Measurements from ENCODE around the gene ADARB2.
"Not testable (repeated sequence)": the region's sequence is repeated elsewhere in the genome, so short reads cannot be mapped to it uniquely, and the experiment has no call there.

The ADARB2 gene

DNA sequence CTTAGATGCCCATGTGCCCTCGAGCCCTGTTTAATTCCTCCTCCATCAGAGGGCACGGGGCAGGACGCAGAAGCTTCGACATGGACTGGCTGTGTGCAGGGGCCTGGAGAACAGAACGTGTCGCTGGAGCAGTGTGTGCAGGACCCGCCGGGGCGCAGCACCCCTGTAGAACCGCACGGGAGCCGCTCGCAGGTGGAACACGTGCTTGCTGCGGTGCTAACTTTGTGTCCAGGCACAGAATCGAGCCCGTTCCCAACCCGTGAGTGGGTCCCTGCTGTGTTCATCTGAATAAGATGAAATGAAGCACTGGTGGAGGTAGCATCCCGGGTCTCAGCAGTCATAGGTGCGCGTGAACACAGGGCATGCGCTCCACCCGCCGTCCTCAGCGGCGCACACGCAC is 564.2 kb downstream of the ADARB2 start:
- DNase-seq = no peak

DNA sequence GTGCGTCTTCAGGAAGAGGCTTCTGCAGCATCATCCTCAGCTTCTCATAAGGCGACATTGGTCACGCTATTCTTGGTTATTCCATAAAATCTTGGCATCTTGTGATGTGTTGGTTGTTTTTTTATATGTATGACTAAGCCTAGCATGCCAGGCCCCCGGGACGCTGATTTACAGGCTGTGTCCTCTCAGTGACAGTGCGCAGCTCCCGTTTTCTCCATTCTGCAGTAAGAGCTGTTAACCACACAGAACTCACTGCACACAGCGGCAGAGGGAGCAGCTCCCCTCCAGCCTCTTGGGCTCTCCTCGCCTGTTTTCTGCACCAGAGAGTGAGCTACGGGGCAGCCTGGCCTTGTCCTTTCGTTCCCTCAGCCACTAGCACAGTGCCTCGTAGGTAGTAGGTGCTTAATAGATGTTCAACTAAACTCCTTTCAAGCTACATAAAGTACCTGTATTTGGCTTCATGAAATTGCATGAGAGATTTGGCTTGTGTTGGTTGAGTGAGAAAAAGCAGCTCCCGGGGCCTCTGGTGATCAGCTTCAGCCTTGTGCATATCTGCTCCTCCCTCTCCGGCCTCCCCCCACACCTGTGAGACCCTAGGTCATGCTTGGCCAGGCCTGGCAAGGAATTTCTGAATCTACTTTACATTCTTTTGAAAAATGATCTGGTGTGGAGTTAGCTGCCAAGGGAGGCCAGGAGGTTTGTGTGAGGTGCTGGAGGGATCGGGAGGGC is 564.9 kb downstream of the ADARB2 start:
- DNase-seq = no peak

DNA sequence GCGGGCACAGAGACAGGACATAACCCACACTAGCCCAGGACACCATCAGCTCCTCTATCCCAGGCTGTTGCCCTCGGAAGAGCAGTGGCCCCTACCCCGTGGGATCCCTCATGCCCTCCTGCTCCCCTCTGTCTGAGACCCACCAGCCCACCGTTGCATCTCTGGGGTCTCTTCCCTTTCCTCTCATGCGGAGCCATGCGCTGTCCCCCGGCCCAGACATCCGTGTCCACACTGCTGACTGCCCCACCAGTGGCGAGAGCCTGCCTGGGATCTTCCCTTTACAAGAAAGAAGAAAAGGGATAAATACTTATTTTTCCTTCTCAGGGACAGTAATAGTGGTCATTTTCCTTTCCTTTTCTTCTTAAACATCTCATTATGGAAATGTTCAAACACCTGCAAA is 565.7 kb downstream of the ADARB2 start:
- DNase-seq = no peak

DNA sequence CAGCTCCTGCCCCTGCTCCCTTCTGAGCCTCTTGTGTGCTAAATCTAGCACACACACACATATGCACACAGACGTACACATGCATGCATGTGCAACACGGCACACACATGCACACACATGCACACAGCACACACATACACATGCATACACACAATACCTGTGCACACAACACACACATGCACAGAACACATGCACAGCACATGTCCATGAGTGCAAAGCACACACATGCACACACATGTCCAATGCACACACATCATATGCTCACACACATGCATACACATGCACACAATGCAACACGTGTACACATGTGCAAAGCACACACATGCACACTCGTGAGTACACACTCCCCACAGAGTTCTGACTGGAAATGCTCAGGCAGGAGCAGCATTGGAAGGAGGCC is 566.1 kb downstream of the ADARB2 start:
- no peak for DNase-seq

DNA sequence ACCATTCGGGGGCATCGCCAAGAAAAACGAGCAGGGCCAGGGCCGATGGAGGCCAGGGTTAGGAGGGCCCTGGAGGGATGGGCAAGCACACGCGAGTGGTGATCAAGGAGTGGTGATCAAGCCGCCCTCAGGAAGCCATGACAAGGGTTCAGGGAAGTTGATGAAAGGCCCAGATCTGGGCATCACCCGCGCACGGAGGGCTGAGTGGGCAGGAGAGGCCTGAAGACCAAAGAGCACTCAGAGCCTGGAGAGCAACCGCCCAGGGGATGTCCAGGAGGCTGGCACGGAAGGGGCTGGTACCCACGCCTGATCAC is 566.5 kb downstream of the ADARB2 start:
- DNase-seq = no peak

DNA sequence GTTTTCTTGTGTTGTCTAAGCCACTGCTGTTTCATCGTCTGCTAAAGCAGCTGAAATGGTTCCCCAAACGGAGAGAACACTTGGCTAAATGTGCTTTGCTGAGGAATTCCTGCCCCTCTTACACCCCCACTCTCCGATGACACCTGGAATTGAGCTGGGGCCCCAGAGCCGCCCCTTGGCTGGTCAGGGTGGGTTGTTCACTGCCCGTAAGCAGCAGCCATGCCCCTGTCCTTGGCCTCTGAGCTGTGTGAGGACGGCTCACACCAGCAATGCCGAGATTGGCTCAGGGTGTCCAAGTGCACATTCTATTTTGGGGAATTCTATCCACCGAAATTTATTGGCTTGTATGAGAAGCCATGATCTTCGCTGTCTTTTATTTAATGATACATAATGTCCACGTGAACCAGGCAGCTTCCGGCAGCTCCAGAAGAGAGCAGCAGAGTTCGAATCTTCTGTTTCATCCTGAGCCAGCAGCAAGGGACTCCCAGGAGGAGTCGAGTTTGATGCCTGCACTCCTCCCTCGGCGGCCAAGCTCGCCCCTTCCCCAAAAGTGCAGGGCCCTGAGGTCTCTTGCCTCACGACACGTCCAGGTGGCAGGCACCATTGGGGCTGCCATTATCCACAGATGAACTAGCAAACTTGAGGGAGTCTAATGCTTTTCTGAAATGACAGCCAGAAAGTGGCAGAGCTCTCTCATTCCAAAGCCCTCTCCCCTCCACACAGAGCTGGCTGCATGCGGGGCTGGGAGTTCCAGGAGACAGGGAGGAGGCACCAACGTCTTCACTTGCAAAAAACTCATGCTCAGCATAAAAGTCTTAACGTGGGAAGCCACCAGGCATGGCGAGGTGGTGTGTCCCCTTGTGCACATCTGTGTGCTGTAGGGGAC is 567.1 kb downstream of the ADARB2 start:
- no peak for DNase-seq

DNA sequence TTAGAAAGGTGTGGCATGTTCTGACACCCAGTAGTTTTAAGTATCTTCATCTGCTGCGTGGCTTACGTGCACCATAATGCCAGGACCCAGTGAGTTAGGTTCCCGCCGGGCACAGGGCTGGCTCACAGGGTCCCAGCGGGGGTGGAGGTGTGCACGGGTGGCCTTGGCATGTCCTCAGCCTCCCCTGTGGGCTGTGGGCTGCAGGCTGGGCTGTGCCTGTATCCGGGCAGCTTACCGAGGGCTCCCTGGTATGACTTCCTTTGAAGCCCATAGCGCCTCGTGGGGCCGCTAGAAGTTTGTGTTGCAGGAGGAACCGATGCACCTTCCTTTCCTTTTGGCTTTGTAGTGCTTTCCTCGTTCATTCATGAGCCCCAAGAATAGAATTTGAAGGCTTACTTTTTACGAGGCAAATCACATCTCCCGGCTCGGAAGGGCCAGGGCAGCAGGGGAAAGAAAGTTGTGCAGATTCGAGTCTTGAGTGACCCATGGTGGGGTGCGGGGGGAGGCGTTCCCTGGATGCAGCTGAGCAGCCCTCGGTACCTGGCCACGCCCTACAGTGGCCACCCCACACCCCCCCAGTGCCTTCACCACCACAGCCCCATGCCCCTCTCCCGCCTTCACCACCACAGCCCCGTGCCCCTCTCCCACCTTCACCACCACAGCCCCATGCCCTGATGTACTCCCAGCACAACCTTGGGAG is 568.0 kb downstream of the ADARB2 start:
- DNase-seq = no peak

DNA sequence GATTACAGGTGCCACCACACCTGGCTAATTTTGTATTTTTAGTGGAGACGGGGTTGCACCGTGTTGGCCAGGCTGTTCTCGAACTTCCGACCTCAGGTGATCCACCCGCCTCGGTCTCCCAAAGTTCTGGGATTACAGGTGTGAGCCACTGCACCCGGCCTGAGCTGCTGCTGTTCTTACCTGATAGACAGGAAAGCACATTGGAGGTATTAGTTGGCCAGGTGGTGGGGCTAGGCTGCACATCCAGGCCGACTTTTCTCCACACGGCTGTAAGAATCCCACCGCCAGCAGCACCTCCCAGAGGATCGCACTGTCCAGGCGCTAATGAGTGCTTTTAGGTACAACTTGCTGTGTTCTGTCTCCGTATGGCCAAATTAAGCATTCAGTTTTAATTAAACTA is 568.6 kb downstream of the ADARB2 start:
- no peak for DNase-seq

DNA sequence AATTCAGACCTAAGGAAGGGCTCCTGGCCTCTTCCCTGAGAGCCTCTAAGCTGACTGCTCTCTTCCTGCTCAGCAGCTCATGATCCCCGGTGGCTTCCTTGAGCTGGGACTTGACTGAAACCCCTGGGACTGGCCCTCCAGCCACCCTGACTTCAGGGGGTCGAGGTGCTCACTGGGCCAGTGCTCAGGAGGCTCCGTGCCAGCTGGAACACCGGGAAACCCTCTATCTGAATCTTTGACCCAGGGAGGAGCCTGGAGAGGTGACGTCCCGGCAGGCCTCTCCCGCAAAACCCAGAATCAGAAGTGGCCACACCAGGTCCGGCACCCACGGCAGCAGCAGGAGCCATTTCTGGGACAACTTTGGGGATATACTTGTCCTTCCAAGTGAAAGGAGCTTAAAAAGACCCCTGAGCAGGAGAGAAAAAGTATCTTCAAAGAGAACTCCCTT is 570.5 kb downstream of the ADARB2 start:
- DNase-seq = no peak

DNA sequence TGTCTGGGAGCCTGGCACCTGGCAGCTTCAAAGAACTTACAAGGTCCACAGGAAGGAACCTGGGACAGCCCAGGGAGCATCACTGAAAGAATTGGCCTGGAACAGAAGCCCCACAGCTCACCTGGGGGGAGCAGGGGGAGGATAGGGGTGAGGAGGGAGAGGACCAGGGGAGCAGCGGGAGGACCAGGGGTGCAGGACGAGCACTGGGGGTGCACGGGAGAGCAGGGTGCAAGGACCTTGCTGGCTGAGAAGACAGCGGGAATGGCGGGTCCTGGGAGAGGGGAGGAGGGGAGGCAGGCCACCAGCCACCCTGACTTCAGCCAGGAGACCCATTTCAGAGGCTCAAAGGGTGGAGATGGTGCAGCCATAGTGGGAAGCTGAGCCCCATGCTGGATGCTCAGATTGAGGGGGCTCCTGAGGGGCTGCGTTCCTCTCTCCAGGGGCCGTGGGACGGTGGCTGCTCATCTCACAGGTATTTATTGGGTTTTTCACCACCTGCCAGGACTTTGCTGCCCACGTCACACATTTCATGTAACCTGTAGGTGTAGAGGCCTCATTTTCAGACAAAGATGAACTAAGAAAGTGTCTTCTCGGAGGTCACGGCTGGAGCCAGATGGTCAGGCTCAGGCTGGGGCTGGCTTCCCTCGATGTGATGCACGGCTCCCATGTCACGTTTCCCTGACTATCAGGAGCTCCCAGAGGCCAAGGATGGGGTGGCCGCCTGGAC is 571.1 kb downstream of the ADARB2 start:
- no peak for DNase-seq

DNA sequence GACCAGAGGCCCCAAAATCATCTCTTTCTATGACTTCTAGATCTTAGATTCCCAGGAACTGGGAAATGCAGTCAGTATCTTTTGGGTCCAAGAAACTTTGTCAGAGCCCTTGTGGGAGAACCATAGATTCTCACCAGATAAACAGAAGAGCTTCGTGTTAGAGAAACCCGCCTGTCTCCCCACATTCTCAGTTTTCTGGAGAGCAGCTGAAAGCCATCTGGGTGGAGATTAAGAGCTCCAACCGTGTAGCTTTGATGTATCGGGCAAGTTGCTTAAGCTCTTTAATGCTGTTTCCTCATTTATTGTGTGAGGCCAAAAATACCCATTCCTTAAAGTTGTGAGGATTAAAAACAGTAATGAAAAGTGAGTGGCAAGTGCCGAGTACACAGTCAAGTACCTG is 573.5 kb downstream of the ADARB2 start:
- no peak for DNase-seq

DNA sequence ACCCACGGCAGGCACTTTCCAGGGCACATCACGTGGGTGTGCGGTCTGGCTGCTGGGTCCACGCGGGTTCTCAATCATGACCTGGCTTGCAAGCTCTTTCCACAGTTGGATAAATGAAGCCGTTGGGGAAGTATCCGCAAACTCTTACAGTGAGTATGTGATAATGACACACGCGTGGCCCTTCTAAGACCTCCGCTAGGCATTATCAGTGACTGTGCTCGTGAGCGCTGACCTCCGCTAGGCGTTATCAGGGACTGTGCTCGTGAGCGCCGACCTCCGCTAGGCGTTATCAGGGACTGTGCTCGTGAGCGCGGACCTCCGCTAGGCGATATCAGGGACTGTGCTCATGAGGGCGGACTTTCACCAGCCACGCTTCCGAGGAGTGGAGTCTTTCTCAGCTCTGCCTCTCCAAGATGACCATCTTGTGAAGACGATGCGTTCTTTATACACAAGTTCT is 574.1 kb downstream of the ADARB2 start:
- DNase-seq = no peak

DNA sequence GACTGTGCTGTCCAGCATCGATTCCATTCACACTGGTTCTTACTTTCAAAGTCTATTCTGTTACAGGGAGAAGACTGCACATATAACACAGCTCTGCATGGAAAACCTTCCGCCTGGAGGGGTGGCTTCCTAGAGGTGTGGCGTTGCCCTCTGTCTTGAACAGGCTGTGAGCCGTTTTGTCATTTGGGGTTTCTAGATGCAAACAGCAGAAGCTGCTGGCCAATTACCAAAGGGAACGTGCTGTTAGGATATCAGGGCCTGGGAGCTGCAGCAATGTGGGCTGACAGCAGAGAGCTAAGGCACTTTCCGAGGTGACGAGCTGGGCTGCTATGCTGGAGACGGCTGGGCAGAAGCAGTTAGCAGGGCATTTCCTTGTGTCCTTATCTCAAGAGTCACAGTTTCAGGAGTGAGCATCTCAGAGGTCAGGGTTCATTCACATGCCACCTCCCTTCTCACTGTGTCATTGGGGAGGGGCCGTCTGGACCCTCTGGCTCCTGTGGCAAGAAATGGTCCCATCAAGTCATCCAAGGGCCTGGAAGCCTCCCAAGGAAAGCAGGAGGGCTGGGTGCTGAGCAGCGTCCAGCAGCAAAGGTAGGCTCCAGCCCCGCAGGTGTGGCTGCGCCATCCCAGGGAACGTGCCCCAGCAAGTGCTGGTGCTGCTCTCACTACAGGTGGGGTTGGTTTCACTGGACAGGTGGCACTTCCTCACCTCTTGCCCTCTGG is 574.7 kb downstream of the ADARB2 start:
- no peak for DNase-seq

DNA sequence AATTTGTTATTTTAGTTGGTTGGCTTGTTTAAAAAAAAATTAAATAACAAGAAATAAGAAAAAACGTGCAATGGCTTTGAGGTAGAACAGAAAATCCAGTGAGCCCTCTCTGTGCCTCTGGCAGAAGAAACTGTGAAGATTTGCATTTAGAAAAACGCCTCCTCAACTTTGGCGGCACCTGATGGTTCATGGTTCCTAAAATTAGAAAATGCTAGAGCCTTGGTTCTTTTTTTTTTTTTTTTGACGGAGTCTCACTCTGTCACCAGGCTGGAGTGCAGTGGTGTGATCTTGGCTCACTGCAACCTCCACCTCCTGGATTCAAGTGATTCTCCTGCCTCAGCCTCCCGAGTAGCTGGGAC is 576.0 kb downstream of the ADARB2 start:
- not testable (repeated sequence) for DNase-seq

DNA sequence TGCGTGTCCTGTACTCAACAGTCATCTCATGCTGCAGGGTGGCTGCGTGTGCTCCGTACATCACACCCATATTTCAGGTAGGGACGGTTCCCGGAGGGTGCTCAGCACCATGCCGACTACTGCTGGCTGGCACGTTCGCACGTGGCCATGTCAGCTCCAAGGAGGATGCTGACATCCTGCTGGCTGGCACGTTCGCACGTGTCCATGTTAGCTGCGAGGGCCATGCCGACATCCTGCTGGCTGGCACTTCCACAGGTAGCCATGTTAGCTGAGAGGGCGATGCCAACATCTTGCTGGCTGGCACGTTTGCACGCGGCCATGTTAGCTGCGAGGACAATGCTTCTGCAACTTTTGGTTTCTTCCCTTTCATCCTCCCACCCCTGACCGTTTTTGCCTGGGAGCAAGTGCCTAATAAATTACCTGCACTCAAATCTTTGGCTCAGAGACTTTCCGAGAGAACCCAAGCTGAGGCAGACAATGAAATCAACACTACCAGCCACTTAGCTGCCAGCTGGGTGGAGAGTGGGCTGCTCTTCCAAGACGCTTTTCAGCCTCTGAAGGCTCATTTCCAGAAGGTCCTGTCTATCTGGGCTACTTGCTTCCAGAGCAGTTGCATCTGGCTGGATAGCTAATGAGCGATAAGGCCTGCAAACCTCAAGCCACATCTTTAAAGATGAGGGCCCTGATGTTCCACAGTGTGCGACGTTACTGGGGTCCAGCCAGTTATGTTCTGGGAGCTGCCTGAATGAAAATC is 576.6 kb downstream of the ADARB2 start:
- DNase-seq = no peak

DNA sequence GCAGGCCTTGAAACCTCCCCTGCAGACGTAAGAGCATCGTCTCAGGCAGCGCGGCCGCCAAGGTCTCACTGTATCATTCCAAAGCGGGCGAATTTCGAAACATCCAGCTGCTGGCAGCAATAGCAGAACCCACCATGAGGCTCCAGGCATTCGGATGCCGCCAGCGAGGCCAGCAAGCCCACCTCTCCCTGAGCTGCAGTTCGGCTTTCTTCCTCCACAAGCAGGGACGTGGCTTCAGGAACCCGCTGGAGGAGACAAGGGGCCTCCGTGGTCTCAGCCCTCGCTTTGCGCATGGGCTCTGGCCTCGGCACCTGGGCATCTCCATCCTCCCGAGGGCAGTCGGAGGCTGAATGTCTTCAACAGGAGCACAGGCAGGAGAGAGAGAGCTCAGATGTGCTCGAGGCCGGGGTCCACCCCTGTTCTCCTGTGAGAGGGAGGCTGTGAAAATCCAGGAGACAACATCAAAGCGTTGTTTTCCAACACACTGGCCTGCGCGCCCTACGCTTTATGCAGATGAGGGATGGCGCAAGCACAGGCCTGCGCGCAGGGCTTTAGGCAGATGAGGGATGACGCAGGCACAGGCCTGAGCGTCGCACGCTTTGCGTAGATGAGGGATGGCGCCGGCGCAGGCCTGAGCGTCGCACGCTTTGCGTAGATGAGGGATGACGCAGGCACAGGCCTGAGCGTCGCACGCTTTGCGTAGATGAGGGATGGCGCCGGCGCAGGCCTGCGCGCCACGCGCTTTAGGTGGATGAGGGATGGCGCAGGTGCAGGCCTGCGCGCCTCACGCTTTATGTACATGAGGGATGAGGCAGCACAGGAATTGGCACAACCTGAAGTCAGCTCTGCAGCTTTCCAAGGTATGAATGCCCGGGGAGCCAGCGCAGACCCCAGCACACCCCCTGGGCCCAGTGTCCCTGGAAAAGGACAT is 577.9 kb downstream of the ADARB2 start:
- DNase-seq = no peak

DNA sequence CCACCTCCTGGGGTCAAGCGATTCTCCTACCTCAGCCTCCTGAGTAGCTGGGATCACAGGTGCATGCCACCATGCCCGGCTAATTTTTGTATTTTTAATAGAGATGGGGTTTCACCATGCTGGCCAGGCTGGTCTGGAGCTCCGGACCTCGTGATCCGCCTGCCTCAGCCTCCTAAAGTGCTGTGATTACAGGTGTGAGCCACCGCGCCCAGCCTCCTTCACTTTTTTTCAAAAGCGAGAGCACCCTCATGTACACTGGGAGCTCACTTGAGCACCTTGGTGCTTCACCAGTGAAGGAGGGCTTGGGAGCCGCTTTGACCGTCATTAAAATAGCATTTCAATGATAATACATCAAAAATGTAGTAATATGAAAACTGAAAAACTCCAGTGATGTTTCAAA is 578.8 kb downstream of the ADARB2 start:
- DNase-seq = not testable (repeated sequence)

DNA sequence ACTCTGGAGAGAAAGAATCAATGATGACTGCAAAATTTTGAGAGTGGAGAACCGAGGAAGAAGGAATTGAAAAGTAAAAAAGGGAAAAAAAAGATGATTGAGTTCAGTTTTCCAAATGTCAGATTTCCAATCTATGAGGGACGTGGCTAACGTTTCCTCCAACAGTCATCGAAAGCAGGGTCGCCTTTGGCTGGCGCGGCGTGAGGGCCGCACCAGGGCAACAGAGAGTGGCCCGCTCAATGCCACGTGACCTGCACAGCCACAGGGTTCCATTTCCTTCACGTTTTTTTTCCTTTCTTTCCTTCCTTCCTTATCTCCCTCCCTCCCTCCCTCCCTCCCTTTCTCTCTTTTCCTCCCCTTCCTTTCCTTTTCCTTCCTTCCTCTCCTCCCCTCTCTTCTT is 579.3 kb downstream of the ADARB2 start:
- no peak for DNase-seq

DNA sequence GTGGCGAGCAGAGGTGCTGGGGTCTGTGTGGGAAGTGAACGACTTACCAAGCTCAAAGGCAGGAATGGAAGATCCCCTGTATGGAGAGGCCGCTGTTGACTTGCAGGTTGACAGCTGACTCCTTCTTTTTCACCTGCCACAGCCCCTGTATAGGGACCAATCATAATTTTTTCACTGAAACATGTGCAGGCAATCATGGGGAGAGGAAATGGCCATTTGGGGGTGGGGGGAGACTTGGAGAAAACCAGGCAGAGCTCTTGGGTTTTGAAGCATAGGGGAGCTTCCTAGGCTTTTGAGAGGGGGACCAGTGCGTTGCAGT is 579.8 kb downstream of the ADARB2 start:
- no peak for DNase-seq

DNA sequence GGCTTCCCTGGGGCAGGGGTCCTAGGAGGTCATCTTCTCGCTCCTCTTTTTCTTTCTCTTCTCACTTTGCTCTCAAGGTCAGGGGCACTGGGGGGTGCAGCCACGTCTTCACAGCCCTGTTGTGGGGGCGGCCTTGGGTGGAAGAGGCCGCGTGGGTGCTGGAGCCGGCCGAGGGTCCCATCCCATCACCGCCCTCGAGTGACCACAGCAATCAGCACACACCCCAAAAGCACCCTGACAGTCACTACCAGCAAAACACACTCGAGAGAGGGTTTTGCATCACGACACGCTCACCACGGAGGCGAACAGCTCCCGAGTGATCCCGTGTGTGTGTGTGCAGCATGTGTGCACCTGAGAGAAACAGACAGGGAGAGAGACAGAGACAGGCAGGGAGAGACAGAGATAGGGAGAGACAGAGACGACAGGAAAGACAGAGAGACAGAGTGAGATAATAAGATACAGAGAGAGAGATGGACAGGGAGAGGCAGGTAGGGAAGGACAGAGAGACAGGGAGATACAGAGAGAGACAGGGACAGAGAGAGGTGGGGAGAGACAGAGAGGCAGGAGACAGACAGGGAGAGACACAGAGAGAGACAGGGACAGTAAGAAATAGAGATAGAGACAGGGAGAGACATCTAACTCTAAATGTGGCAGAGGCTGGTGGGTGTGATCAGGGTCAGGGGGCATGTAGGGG is 580.3 kb downstream of the ADARB2 start:
- no peak for DNase-seq

All from stimulated activated naive CD4-positive, alpha-beta T cell (primary cell).